ENCODE measurements around the gene ARV1.
"Not testable (repeated sequence)": the region's sequence is repeated elsewhere in the genome, so short reads cannot be mapped to it uniquely, and the experiment has no call there.

Gene ARV1

GRCh38 chr1:231039161-231040018 is 60.5 kb downstream of the ARV1 start:
- H3K27ac Mint-ChIP-seq, result no peak overlapping the region
- peaks cover 9% of the 10 kb centered on the region for H3K36me3 Mint-ChIP-seq (ENCODE audit: low read depth)
- DNase-seq (peak; percentile 49), ATAC-seq (peak; percentile 38)
- peak overlapping the region; percentile 79 for H3K4me3 Mint-ChIP-seq
- H3K27me3 Mint-ChIP-seq, result peaks cover 2% of the 10 kb centered on the region
- no peaks in the 10 kb centered on the region for H3K9me3 Mint-ChIP-seq
- H3K4me1 Mint-ChIP-seq, result peaks cover 35% of the 10 kb centered on the region

GRCh38 chr1:231040019-231040799 is 61.3 kb downstream of the ARV1 start, which contains the start of gene FAM89A:
Gene FAM89A, minus strand, starts transcription at chr1:231040254. Its CDS starts 43 bp downstream, at chr1:231040211.
- H3K27ac Mint-ChIP-seq, result no peak within 1 kb of the TSS
- ATAC-seq, result peak; percentile 69

GRCh38 chr1:231040800-231041718 is 62.2 kb downstream of the ARV1 start:
- no peak for DNase-seq
- Mint-ChIP-seq H3K4me3 (peak overlapping the region; percentile 69), H3K4me1 (peaks cover 34% of the 10 kb centered on the region), H3K27me3 (peaks cover 7% of the 10 kb centered on the region), H3K36me3 (ENCODE audit: low read depth) (peaks cover 6% of the 10 kb centered on the region), H3K9me3 (no peaks in the 10 kb centered on the region), H3K27ac (peak overlapping the region; percentile 52)
- no peak for ATAC-seq

More at GRCh38 chr1:231040019-231040799, 61.3 kb downstream of the ARV1 start, which contains the start of gene FAM89A:
- Mint-ChIP-seq H3K27me3 (peaks cover 2% of the 10 kb centered on the region), H3K36me3 (ENCODE audit: low read depth) (peaks cover 9% of the 10 kb centered on the region), H3K4me1 (peaks cover 35% of the 10 kb centered on the region), H3K4me3 (peak within 1 kb of the TSS; percentile 79), H3K9me3 (no peaks in the 10 kb centered on the region)
- DNase-seq, result peak; percentile 78

- Mint-ChIP-seq H3K36me3 (ENCODE audit: low read depth) (peaks cover 3% of the 10 kb centered on the region), H3K9me3 (no peaks in the 10 kb centered on the region), H3K27me3 (peaks cover 8% of the 10 kb centered on the region), H3K4me3 (peak overlapping the region; percentile 69), H3K27ac (no peak overlapping the region), H3K4me1 (peaks cover 27% of the 10 kb centered on the region)
- no peak for ATAC-seq
- DNase-seq, result no peak
These were observed 62.9 kb downstream of the ARV1 start for GRCh38 chr1:231041719-231042261.

GRCh38 chr1:231044588-231044987 is 65.7 kb downstream of the ARV1 start:
- Mint-ChIP-seq H3K9me3 (no peaks in the 10 kb centered on the region), H3K27me3 (peaks cover 17% of the 10 kb centered on the region), H3K27ac (no peak overlapping the region), H3K4me3 (no peak overlapping the region), H3K36me3 (ENCODE audit: low read depth) (no peaks in the 10 kb centered on the region), H3K4me1 (peaks cover 7% of the 10 kb centered on the region)
- no peak for DNase-seq
- ATAC-seq, result no peak

GRCh38 chr1:231045286-231045685 is 66.4 kb downstream of the ARV1 start:
- H3K9me3 Mint-ChIP-seq, result no peaks in the 10 kb centered on the region
- H3K4me3 Mint-ChIP-seq, result no peak overlapping the region
- no peak for ATAC-seq
- no peaks in the 10 kb centered on the region for H3K36me3 Mint-ChIP-seq (ENCODE audit: low read depth)
- no peak for DNase-seq
- peaks cover 17% of the 10 kb centered on the region for H3K27me3 Mint-ChIP-seq
- peaks cover 7% of the 10 kb centered on the region for H3K4me1 Mint-ChIP-seq
- H3K27ac Mint-ChIP-seq, result no peak overlapping the region

- not testable (repeated sequence) for H3K4me3 Mint-ChIP-seq; H3K4me1 Mint-ChIP-seq; H3K36me3 Mint-ChIP-seq (ENCODE audit: low read depth); ATAC-seq; H3K9me3 Mint-ChIP-seq; H3K27ac Mint-ChIP-seq; DNase-seq
- H3K27me3 Mint-ChIP-seq, result peaks cover 17% of the 10 kb centered on the region
These were observed 67.2 kb downstream of the ARV1 start for GRCh38 chr1:231045921-231046729.

- H3K4me3 Mint-ChIP-seq, result no peak overlapping the region
- ATAC-seq, result no peak
- H3K27ac Mint-ChIP-seq, result no peak overlapping the region
- H3K9me3 Mint-ChIP-seq, result no peaks in the 10 kb centered on the region
- H3K27me3 Mint-ChIP-seq, result peaks cover 15% of the 10 kb centered on the region
- H3K4me1 Mint-ChIP-seq, result no peaks in the 10 kb centered on the region
- DNase-seq, result no peak
- no peaks in the 10 kb centered on the region for H3K36me3 Mint-ChIP-seq (ENCODE audit: low read depth)
These were observed 68.0 kb downstream of the ARV1 start for GRCh38 chr1:231046730-231047395.

GRCh38 chr1:231047529-231047928 is 68.6 kb downstream of the ARV1 start:
- not testable (repeated sequence) for H3K4me1 Mint-ChIP-seq; ATAC-seq; H3K27ac Mint-ChIP-seq; H3K9me3 Mint-ChIP-seq; H3K36me3 Mint-ChIP-seq (ENCODE audit: low read depth); H3K4me3 Mint-ChIP-seq; DNase-seq
- H3K27me3 Mint-ChIP-seq, result peaks cover 15% of the 10 kb centered on the region

- not testable (repeated sequence) for H3K9me3 Mint-ChIP-seq; H3K4me3 Mint-ChIP-seq; H3K27ac Mint-ChIP-seq; ATAC-seq; H3K36me3 Mint-ChIP-seq (ENCODE audit: low read depth); H3K4me1 Mint-ChIP-seq; DNase-seq
- peaks cover 17% of the 10 kb centered on the region for H3K27me3 Mint-ChIP-seq
These were observed 69.5 kb downstream of the ARV1 start for GRCh38 chr1:231048419-231048818.

GRCh38 chr1:231049121-231049979 is 70.5 kb downstream of the ARV1 start:
- Mint-ChIP-seq H3K4me3 (no peak overlapping the region), H3K27me3 (peaks cover 17% of the 10 kb centered on the region), H3K4me1 (peaks cover 16% of the 10 kb centered on the region), H3K36me3 (ENCODE audit: low read depth) (no peaks in the 10 kb centered on the region), H3K9me3 (no peaks in the 10 kb centered on the region), H3K27ac (no peak overlapping the region)
- ATAC-seq (no peak), DNase-seq (no peak)

Data from activated naive CD8-positive, alpha-beta T cell treated with anti-CD3 and anti-CD28 coated beads, Interleukin-2, amount 50 U/mL, for 24 hours (primary cell).